Measurements from ENCODE around the gene SUN2.

DNA sequence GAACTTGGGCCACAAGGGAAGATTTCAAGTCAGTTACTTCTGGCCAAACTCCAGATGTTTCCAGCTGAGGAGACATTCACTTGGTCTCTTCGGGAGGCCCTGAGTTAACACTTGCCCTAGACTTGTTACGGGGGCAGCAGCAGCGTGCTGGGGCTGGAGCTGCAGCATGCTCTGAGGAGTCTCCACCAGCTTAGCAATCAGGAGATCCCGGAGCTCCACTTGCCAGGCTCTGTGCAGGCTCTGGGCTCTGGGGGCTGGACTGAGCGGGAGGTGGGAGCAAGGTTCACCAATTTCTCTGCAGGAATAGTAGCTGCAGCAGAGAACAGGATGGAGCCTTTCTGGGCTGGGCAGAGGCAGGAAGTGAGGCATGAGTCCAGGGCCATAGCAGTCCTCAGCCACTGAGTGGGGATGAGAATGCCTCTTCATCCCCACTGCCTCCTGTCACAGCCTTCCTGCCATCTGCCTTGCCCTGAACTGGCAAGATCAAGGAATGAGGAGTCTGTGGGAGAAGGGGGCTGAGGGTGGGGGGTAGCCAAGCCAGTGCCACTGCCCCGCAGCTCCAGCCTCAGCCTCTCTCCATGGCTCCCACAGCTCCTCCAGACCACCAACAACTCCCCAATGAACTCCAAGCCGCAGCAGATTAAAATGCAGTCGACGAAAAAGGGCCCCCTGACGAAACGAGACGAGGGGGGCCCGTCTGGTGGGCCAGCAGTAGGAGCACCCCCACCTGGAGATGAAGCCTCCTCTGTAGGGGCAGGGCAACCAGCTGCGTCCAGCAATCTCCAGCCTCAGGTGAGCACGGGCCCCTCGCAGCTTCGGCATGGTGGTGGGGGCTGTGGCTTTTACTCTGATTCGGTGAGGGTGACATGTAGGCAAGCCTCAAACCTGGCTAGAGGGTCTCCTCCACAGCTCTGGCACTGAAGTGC, 26.7 kb downstream of the SUN2 start:
- TF ChIP-seq, protein P1, sequence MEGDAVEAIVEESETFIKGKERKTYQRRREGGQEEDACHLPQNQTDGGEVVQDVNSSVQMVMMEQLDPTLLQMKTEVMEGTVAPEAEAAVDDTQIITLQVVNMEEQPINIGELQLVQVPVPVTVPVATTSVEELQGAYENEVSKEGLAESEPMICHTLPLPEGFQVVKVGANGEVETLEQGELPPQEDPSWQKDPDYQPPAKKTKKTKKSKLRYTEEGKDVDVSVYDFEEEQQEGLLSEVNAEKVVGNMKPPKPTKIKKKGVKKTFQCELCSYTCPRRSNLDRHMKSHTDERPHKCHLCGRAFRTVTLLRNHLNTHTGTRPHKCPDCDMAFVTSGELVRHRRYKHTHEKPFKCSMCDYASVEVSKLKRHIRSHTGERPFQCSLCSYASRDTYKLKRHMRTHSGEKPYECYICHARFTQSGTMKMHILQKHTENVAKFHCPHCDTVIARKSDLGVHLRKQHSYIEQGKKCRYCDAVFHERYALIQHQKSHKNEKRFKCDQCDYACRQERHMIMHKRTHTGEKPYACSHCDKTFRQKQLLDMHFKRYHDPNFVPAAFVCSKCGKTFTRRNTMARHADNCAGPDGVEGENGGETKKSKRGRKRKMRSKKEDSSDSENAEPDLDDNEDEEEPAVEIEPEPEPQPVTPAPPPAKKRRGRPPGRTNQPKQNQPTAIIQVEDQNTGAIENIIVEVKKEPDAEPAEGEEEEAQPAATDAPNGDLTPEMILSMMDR (conservative IDR thresholded peaks at IDR 0.05) = no peak
- TF ChIP-seq ZFX (IDR thresholded peaks at IDR 0.05) = no peak

Data from C4-2B (cell line).